ENCODE data around the gene TCF4.

DNA sequence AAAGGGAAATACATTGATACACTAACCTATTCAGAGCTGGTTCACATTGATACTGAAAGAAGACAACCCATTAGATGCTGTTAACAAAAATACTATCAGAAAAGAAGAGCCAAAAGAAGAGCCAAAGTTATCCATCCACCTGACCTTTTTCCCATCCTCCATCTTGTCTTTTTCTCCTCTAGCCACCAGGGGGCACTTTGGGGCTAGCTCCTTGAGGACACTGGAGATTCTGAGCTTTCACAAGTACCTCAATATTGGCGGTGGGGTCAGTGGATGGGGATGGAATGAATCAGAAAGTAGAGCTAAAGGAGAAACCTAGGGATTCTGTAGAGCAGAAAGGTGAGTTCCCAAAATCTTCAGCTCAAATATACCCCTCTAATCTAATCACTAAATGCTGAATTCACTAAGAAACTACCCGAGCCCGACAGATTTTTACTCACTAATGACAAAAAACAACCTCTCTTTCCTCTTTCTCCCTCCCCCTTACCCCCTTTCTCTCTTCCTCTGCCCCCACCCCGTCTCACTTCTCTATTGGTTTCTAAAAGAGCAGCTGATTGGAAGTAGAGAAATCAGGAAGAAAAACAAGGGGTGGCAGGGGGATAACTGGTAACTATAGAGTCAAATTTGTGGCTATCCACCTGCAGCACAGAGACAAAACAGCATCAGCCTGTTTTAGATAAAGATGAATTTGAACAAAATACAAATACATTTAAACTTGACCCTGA is 203.3 kb downstream of the TCF4 start:
- TF ChIP-seq, protein P1, sequence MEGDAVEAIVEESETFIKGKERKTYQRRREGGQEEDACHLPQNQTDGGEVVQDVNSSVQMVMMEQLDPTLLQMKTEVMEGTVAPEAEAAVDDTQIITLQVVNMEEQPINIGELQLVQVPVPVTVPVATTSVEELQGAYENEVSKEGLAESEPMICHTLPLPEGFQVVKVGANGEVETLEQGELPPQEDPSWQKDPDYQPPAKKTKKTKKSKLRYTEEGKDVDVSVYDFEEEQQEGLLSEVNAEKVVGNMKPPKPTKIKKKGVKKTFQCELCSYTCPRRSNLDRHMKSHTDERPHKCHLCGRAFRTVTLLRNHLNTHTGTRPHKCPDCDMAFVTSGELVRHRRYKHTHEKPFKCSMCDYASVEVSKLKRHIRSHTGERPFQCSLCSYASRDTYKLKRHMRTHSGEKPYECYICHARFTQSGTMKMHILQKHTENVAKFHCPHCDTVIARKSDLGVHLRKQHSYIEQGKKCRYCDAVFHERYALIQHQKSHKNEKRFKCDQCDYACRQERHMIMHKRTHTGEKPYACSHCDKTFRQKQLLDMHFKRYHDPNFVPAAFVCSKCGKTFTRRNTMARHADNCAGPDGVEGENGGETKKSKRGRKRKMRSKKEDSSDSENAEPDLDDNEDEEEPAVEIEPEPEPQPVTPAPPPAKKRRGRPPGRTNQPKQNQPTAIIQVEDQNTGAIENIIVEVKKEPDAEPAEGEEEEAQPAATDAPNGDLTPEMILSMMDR (IDR thresholded peaks at IDR 0.05; ENCODE audit: low read depth, low read length, poor library complexity, severe bottlenecking), result peak; percentile 84
- no peak for TF ChIP-seq EZH2phosphoT487 (IDR thresholded peaks at IDR 0.05; ENCODE audit: borderline replicate concordance, low read length)

Data from DOHH2 (cell line).